ENCODE results near the gene CD200R1L. TPM values are rescaled to one million over a fixed set of nuclear protein-coding genes. Genes with fewer than 3 reads are reported as not detected.

The CD200R1L gene
- total RNA-seq, 1 donor from 2014 or later = not detected

DNA sequence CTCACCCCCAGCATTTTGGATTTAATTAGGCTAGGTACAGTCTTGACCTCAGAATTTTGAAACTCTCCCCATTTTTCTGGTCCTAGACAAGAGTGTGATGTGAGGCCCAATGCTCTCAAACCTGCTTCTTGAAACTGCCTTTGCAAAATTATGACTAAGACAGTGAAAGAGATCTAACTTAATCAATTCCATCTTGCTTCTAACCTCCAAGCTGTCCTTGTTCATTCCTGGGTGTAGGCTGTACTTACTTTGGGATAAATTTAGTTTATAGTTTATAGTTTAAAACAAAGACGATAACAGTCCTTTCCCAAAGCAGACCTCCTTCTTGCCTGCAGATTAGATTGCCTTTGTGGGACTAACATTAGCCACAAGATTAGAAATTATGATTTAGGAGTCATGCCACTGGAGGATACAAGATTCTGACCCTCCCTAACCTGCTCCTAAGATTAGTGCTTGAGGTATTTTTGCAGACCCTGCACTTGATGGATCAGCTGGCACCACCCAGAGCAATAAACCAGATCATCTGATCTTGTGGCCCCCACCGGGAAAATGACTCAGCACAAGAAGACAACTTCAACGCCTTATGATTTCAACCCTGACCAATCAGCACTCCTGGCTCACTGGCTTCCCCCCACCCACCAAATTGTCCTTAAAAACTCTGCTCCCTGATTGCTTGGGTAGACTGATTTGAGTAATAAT is 59.6 kb downstream of the CD200R1L start:
- Mint-ChIP-seq H3K4me3 (no peak overlapping the region), H3K4me1 (ENCODE audit: unreplicated experiment) (peaks cover 5% of the 10 kb centered on the region), H3K9me3 (peaks cover 8% of the 10 kb centered on the region), H3K27me3 (no peaks in the 10 kb centered on the region), H3K36me3 (no peaks in the 10 kb centered on the region), H3K27ac (no peak overlapping the region)
- TF ChIP-seq, protein P1, sequence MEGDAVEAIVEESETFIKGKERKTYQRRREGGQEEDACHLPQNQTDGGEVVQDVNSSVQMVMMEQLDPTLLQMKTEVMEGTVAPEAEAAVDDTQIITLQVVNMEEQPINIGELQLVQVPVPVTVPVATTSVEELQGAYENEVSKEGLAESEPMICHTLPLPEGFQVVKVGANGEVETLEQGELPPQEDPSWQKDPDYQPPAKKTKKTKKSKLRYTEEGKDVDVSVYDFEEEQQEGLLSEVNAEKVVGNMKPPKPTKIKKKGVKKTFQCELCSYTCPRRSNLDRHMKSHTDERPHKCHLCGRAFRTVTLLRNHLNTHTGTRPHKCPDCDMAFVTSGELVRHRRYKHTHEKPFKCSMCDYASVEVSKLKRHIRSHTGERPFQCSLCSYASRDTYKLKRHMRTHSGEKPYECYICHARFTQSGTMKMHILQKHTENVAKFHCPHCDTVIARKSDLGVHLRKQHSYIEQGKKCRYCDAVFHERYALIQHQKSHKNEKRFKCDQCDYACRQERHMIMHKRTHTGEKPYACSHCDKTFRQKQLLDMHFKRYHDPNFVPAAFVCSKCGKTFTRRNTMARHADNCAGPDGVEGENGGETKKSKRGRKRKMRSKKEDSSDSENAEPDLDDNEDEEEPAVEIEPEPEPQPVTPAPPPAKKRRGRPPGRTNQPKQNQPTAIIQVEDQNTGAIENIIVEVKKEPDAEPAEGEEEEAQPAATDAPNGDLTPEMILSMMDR (conservative IDR thresholded peaks at IDR 0.05) = no peak
- DNase-seq (ENCODE audit: extremely low spot score, unreplicated experiment) = no peak

DNA sequence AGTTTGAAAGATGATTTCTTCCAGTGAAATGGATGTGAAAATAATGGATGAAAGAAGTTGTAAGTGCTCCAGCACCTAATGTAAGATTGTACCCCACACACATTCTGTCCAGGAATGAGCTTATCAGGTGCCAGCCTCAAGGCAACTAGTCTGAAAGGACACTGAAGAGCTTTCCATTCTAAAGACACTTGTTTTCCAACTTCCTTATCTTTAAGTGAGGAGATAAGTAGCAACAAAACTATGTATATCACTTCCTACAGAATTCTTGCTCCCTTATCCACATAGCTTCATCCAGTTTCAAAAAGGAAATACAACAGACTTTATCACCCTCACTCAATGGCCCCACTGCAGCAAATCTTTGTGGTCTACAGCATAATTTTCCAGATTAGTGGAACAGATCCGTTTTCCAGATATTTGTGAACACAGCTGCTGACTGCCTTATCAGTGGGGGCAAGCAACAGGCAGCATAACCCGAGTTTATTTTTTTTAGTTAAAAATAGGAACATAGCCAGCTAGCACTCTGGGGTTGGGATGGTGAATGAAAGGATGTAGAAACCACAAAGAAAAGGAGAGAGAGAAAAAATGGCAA is 60.6 kb downstream of the CD200R1L start:
- Mint-ChIP-seq H3K4me3 (no peak overlapping the region), H3K4me1 (ENCODE audit: unreplicated experiment) (peaks cover 5% of the 10 kb centered on the region), H3K36me3 (no peaks in the 10 kb centered on the region), H3K27me3 (no peaks in the 10 kb centered on the region), H3K9me3 (peaks cover 8% of the 10 kb centered on the region), H3K27ac (no peak overlapping the region)
- DNase-seq (ENCODE audit: extremely low spot score, unreplicated experiment) = no peak
- TF ChIP-seq, protein P1 (conservative IDR thresholded peaks at IDR 0.05) = no peak

DNA sequence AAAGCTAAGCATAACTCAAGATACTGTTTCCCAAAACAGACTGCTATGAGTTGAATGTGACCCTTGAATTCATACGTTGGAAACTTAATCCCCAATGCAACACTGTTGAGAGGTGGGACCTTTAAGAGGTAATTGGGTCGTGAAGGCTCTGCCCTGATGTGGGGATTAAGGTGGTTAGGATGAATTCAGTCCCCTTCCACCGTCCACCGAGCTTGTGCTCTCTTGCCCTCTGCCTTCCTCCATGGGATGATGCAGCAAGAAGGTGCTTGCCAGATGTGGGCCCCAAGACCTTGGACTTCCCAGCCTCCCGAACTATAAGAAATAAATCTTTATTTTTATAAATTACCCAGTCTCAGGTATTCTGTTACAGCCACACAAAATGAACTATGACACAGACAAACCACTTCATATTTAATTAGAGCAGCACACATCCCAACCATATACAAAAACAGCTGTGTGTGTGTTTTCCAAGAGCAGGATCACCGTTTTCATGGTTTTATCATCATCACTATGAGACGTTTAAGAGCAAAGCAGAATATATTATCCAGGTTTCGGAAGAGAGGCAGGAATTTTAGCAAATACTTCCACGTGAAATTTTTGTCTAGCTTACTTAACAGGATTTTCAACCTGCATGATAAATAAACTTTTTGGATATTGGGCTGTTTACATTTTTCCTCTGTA is 61.2 kb downstream of the CD200R1L start:
- no peak for DNase-seq (ENCODE audit: extremely low spot score, unreplicated experiment)
- Mint-ChIP-seq H3K4me3 (no peak overlapping the region), H3K36me3 (no peaks in the 10 kb centered on the region), H3K27ac (no peak overlapping the region), H3K4me1 (ENCODE audit: unreplicated experiment) (peaks cover 5% of the 10 kb centered on the region), H3K9me3 (peaks cover 8% of the 10 kb centered on the region), H3K27me3 (no peaks in the 10 kb centered on the region)
- TF ChIP-seq, protein P1 (conservative IDR thresholded peaks at IDR 0.05) = no peak

DNA sequence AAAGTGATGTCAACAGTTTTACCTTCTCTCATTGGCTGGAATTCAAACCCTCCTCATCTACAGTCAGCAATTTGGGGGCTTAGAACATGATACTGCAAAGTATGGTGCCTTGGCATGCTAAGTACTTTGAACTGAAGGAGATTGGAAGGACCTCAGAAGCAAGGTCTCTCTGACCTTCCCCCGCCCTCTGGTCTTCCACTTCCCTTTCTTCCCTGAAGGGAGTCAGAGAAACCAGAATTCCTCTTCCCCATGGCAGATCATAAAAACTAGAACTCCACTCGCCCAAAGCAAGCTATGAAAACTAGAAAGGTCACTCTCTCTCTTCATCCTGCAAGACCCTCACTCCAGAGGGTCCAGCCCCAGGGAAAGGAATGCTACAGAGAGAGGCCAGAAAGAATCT is 64.2 kb downstream of the CD200R1L start:
- peaks cover 5% of the 10 kb centered on the region for H3K4me1 Mint-ChIP-seq (ENCODE audit: unreplicated experiment)
- no peaks in the 10 kb centered on the region for H3K9me3 Mint-ChIP-seq
- H3K36me3 Mint-ChIP-seq = no peaks in the 10 kb centered on the region
- no peak overlapping the region for H3K4me3 Mint-ChIP-seq
- TF ChIP-seq, protein P1 (conservative IDR thresholded peaks at IDR 0.05) = no peak
- H3K27me3 Mint-ChIP-seq = no peaks in the 10 kb centered on the region
- no peak overlapping the region for H3K27ac Mint-ChIP-seq
- DNase-seq (ENCODE audit: extremely low spot score, unreplicated experiment) = no peak

DNA sequence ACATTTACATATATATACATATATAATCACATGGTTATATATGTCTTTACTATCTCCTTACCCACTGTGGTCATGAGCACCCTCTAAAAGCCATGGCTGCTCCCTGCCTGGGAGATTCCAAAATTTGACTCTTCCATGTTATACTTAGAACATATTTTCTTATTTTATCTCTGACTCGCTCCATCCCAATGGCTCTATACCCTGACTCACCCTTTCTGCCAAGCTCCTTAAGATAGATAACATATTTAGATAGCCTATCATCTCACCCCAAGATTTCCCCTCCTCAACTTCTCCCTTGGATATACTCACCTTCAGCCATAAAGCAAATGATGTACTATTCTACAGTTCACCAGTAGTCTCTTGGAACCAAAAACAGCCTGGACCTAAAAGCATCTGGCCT is 65.1 kb downstream of the CD200R1L start:
- TF ChIP-seq, protein P1 (conservative IDR thresholded peaks at IDR 0.05) = no peak
- H3K9me3 Mint-ChIP-seq = no peaks in the 10 kb centered on the region
- no peak for DNase-seq (ENCODE audit: extremely low spot score, unreplicated experiment)
- H3K27ac Mint-ChIP-seq = no peak overlapping the region
- H3K36me3 Mint-ChIP-seq = no peaks in the 10 kb centered on the region
- no peak overlapping the region for H3K4me3 Mint-ChIP-seq
- H3K4me1 Mint-ChIP-seq (ENCODE audit: unreplicated experiment) = peaks cover 9% of the 10 kb centered on the region
- no peaks in the 10 kb centered on the region for H3K27me3 Mint-ChIP-seq
